Measurements from ENCODE around the gene CSNK2A2.

DNA sequence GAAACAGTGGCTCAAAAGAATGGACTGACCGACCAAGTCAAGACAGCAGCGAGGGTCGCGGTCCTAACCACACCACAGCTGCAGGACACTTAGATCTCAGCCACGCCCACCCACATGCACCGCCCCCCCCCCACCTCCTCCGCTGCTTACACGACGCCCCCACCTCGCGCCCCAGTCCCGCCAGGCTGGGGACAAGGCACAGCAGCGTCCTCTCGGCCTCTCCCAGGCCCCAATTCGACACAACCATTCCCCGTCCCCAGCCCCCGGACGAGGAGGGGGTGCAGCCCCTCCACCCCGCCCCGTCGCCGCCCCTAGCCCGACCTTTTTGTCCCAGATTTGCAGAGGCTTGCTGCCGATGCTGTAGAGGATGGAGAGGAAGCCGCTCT is 69.2 kb downstream of the CSNK2A2 start:
- TF ChIP-seq, protein P1, sequence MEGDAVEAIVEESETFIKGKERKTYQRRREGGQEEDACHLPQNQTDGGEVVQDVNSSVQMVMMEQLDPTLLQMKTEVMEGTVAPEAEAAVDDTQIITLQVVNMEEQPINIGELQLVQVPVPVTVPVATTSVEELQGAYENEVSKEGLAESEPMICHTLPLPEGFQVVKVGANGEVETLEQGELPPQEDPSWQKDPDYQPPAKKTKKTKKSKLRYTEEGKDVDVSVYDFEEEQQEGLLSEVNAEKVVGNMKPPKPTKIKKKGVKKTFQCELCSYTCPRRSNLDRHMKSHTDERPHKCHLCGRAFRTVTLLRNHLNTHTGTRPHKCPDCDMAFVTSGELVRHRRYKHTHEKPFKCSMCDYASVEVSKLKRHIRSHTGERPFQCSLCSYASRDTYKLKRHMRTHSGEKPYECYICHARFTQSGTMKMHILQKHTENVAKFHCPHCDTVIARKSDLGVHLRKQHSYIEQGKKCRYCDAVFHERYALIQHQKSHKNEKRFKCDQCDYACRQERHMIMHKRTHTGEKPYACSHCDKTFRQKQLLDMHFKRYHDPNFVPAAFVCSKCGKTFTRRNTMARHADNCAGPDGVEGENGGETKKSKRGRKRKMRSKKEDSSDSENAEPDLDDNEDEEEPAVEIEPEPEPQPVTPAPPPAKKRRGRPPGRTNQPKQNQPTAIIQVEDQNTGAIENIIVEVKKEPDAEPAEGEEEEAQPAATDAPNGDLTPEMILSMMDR (IDR thresholded peaks at IDR 0.05; ENCODE audit: extremely low read depth in 1 of 2, insufficient read depth in 1 of 2, low read depth in 1 of 2, low read length in 2 of 2): no peak
- no peak for TF ChIP-seq POLR2A (IDR thresholded peaks at IDR 0.05; ENCODE audit: low read depth, low read length)
- TF ChIP-seq POLR2AphosphoS5 (IDR thresholded peaks at IDR 0.05; ENCODE audit: insufficient read depth, low read depth, low read length): no peak

Data from endothelial cell of umbilical vein (primary cell).